PC-3 (cell line): Measurements from ENCODE around the gene PODXL2. TPM values are rescaled to one million over a fixed set of nuclear protein-coding genes. Genes with fewer than 3 reads are reported as not detected.
A peak's percentile ranks its signal among the peaks of the same experiment; 100 is the strongest.

Source experiments
- ATAC-seq: fragments of 200-7000 bp; cut with Tn5 transposase; 2 replicates; pipeline ENCODE4 v1.9.1; 2020; ENCODE audit warnings: mild to moderate bottlenecking, moderate library complexity
- BruUV-seq: library from RNA; stranded (reverse); fragments of 400-500 nt; replicated peaks from 2 replicates; lab custom pipeline; 2021; lab: Mats Ljungman, UMichigan
- CTCF ChIA-PET: fragments of 300-600 bp; sonication (Branson Sonifier 250); formaldehyde crosslinking; loops from one replicate; lab custom pipeline; 2022; ENCODE audit warnings: antibody characterized with exemption; lab: Charles Lee
- POLR2A ChIA-PET: fragments of 300-600 bp; sonication (Branson Sonifier 250); formaldehyde crosslinking; loops from one replicate; lab custom pipeline; 2022; ENCODE audit warnings: antibody characterized with exemption; ENCODE audit not compliant: unreplicated experiment; lab: Charles Lee
- DNase-seq: peaks from one replicate; pipeline ENCODE4 v3.0.0-alpha.2; 2015
- H2AFZ ChIP-seq: fragments of 300-600 bp; sonication (generic); 2 replicates; pipeline ENCODE4 v1.6.0; 2016; ENCODE audit warnings: antibody characterized with exemption, low read length
- H3F3A ChIP-seq: fragments of 300-600 bp; sonication (generic); one replicate; pipeline ENCODE4 v1.6.0; 2017; ENCODE audit warnings: antibody characterized with exemption, low read length, control low read depth, mild to moderate bottlenecking; ENCODE audit not compliant: unreplicated experiment
- H3K27ac ChIP-seq: fragments of 300-600 bp; sonication (generic); 2 replicates; pipeline ENCODE4 v1.5.1; 2016; ENCODE audit warnings: mild to moderate bottlenecking, low read length
- H3K27me3 ChIP-seq: fragments of 300-600 bp; sonication (generic); 2 replicates; pipeline ENCODE4 v1.6.1; 2016; ENCODE audit warnings: low read length, mixed read lengths
- H3K36me3 ChIP-seq: fragments of 300-600 bp; sonication (generic); 2 replicates; pipeline ENCODE4 v1.6.1; 2016; ENCODE audit warnings: low read depth, mixed run types, low read length, mixed read lengths
- H3K4me1 ChIP-seq: fragments of 300-600 bp; sonication (generic); 2 replicates; pipeline ENCODE4 v1.5.1; 2016; ENCODE audit warnings: low read length; ENCODE audit not compliant: insufficient read depth
- H3K4me2 ChIP-seq: fragments of 300-600 bp; sonication (generic); 2 replicates; pipeline ENCODE4 v1.6.0; 2016; ENCODE audit warnings: low read length
- H3K4me3 ChIP-seq: fragments of 300-600 bp; sonication (generic); 2 replicates; pipeline ENCODE4 v1.5.1; 2016; ENCODE audit warnings: mild to moderate bottlenecking, low read length, mixed read lengths
- H3K79me2 ChIP-seq: fragments of 300-600 bp; sonication (generic); 2 replicates; pipeline ENCODE4 v1.6.1; 2017; ENCODE audit warnings: low read length, mixed read lengths
- H3K9ac ChIP-seq: fragments of 300-600 bp; sonication (generic); 2 replicates; pipeline ENCODE4 v1.6.0; 2016; ENCODE audit warnings: mild to moderate bottlenecking, low read length
- H3K9me2 ChIP-seq: fragments of 300-600 bp; sonication (generic); replicated peaks from 2 replicates; pipeline ENCODE4 v1.6.1; 2016; ENCODE audit warnings: mixed run types, low read length, mixed read lengths
- H3K9me3 ChIP-seq: fragments of 300-600 bp; sonication (generic); 2 replicates; pipeline ENCODE4 v1.6.1; 2016; ENCODE audit warnings: low read length, mixed read lengths
- H4K20me1 ChIP-seq: fragments of 300-600 bp; sonication (generic); 2 replicates; pipeline ENCODE4 v1.6.1; 2016; ENCODE audit warnings: low read length, mixed read lengths
- CTCF ChIP-seq: fragments of 300-600 bp; sonication (generic); conservative IDR thresholded peaks from 2 replicates; pipeline ENCODE4 v1.5.1; 2017; ENCODE audit warnings: antibody characterized with exemption, low read depth, mild to moderate bottlenecking, low read length
- EZH2 ChIP-seq: fragments of 300-600 bp; sonication (generic); IDR thresholded peaks from one replicate; pipeline ENCODE4 v1.6.1; 2017; ENCODE audit warnings: antibody characterized with exemption, mild to moderate bottlenecking, low read length; ENCODE audit not compliant: unreplicated experiment
- EZH2phosphoT487 ChIP-seq: fragments of 300-600 bp; sonication (generic); IDR thresholded peaks from 2 replicates; pipeline ENCODE4 v1.6.1; 2018; ENCODE audit warnings: mild to moderate bottlenecking, antibody characterized with exemption, low read length, borderline replicate concordance
- intact Hi-C: fragments of 100-400 bp; cut with micrococcal nuclease; formaldehyde crosslinking; loops from 2 replicates; pipeline ENCODE4 v1.9.0; 2023
- total RNA-seq: library from RNA; depleted of rRNA; stranded (reverse); fragments of >200 nt; gene quantifications from 2 replicates; pipeline ENCODE4 v1.2.3, GENCODE V29; 2014

Gene PODXL2
- total RNA-seq, 1 experiment from 2014 or later: 32.4 TPM

GRCh38 chr3:127688022-127688415, 59.0 kb downstream of the PODXL2 start:
- Histone ChIP-seq H3K4me3 (no peak overlapping the region), H4K20me1 (no peaks in the 10 kb centered on the region), H3K27ac (no peak overlapping the region), H3K27me3 (no peaks in the 10 kb centered on the region), H3K4me1 (peaks cover 16% of the 10 kb centered on the region), H3K9me3 (no peaks in the 10 kb centered on the region), H3K9me2 (no peaks in the 10 kb centered on the region), H3K9ac (no peak overlapping the region), H2AFZ (no peak overlapping the region), H3K79me2 (no peaks in the 10 kb centered on the region), H3K36me3 (no peaks in the 10 kb centered on the region), H3F3A (no peaks in the 10 kb centered on the region), H3K4me2 (no peak overlapping the region)
- ATAC-seq (no peak), DNase-seq (no peak)
- no peak for TF ChIP-seq EZH2
- no peak for TF ChIP-seq CTCF
- no peak for TF ChIP-seq EZH2phosphoT487
- ChIA-PET CTCF (no interaction called here), POLR2A (no interaction called here)
- BruUV-seq: no TSS peak
- intact Hi-C loops: no loop called here

DNA sequence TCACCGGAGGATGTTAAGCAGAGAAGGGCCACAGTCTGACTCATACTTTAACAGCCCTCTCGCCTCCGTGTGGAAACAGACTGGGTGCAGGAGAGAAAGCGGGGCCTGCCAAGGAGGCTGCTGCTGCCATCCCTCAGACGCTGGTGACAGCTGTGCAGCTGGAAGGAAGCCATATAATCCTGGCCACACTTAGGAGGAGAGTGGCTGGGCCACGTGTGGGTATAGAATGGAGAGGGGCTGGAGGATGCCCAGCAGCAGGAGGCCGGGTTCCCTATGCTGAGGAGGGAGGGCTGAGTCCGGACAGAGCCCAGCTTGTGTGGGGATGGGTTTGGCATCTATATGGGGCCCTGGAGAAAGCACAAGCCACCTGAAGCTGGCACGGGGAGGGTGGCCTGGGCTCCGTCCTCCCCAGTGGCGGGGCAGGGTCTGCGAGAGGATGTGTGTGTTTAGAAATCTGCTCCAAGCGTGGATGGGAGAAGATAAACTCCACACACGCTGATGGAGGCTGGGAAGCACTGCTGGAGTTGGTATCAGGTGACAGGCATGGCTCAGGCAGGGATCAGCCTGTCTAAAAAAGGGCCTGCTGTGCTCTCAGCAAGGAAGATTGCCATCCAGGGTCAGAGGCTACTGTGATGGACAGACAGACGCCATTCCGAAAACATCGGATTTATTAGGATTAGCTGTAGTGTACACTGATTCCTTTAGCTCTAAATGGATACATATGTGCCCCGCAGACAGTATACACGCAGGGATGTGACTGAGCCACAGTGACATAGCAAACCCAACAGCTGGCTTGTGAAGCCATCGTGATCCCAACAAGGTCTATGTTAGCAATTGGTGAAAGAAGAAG, 59.7 kb downstream of the PODXL2 start:
- no peak for ATAC-seq

More for the DNA sequence above, 59.7 kb downstream of the PODXL2 start:
- Histone ChIP-seq H3K79me2 (no peaks in the 10 kb centered on the region), H3K4me1 (peaks cover 16% of the 10 kb centered on the region), H3F3A (no peaks in the 10 kb centered on the region), H3K27ac (no peak overlapping the region), H3K27me3 (no peaks in the 10 kb centered on the region), H3K9me3 (no peaks in the 10 kb centered on the region), H3K36me3 (no peaks in the 10 kb centered on the region), H3K4me2 (no peak overlapping the region), H4K20me1 (no peaks in the 10 kb centered on the region), H3K9ac (no peak overlapping the region), H2AFZ (no peak overlapping the region), H3K9me2 (no peaks in the 10 kb centered on the region), H3K4me3 (no peak overlapping the region)
- intact Hi-C loops: no loop called here
- DNase-seq: peak; percentile 10
- POLR2A ChIA-PET: no interaction called here
- no TSS peak for BruUV-seq
- TF ChIP-seq EZH2 (no peak), CTCF (no peak), EZH2phosphoT487 (no peak)
- CTCF ChIA-PET: no interaction called here
